ENCODE measurements around the gene TMEM115. TPM values are rescaled to one million over a fixed set of nuclear protein-coding genes. Genes with fewer than 3 reads are reported as not detected.

TMEM115 gene
- total and polyA plus RNA-seq, 2 experiments from 2014 or later, result 17.8 to 49.2 TPM

DNA sequence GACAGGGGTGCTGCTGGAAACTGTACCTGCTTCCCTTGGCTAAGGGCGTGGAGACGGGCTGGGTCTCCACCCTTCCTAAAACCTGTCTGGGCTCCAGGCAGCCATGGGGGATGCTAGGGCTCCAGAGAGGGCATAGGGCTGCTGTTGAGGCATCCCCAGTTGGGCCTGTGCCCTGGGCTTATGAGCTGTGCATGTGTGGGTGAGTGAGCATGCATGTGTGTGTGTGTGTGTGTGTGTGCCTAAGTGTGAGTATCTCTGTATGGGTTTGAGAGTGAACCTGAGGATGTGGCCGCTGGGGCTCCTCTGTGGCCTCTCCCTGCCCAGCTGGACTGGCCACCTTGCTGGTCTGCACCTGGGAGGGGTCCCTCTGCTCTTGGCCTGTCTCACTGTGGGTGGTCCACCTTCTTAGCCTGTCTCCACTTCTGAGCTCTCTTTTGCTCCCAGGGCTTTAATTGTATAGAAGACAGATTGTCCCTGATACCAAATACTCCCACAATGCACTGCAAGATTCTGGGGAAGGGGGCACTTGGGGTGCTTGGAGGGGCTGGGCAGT, 11.9 kb upstream of the TMEM115 start:
- no peak for TF ChIP-seq EZH2phosphoT487 (IDR thresholded peaks at IDR 0.05; ENCODE audit: unreplicated experiment)
- Mint-ChIP-seq H3K36me3 (ENCODE audit: low read depth) (no peaks in the 10 kb centered on the region; the same call in 2 of the 3 replicates), H3K27me3 (ENCODE audit: insufficient read depth, low read depth, poor library complexity) (peaks cover 22% of the 10 kb centered on the region), H3K9me3 (no peaks in the 10 kb centered on the region; the same call in 2 of the 3 replicates), H3K4me1 (peaks cover 29% of the 10 kb centered on the region), H3K4me3 (no peak overlapping the region; the same call in 2 of the 3 replicates), H3K27ac (no peak overlapping the region)
- H3K36me3 ChIP-seq (ENCODE audit: insufficient read depth), result no peaks in the 10 kb centered on the region
- peaks cover 11% of the 10 kb centered on the region for H3K4me1 ChIP-seq (ENCODE audit: insufficient read depth)
- H3K27ac ChIP-seq (ENCODE audit: low read depth), result no peak overlapping the region
- no peaks in the 10 kb centered on the region for H3K27me3 ChIP-seq (ENCODE audit: insufficient read depth)
- ATAC-seq (no peak), DNase-seq (ENCODE audit: low spot score) (no peak)
- H3K79me2 ChIP-seq (replicated peaks; ENCODE audit: insufficient read depth), result no peaks in the 10 kb centered on the region
- H2AFZ ChIP-seq, result no peak overlapping the region
- no peak overlapping the region for H3K4me3 ChIP-seq
- no peaks in the 10 kb centered on the region for H3F3A ChIP-seq (replicated peaks; ENCODE audit: low read depth)
- H3K9me2 ChIP-seq (ENCODE audit: insufficient read depth), result no peaks in the 10 kb centered on the region
- H4K20me1 ChIP-seq (replicated peaks; ENCODE audit: insufficient read depth), result no peaks in the 10 kb centered on the region
- H3K4me2 ChIP-seq, result no peak overlapping the region

- no peak overlapping the region for H3K4me3 ChIP-seq
- Mint-ChIP-seq H3K9me3 (no peaks in the 10 kb centered on the region; the same call in 2 of the 3 replicates), H3K4me3 (no peak overlapping the region; the same call in 2 of the 3 replicates), H3K27me3 (ENCODE audit: insufficient read depth, low read depth, poor library complexity) (peaks cover 18% of the 10 kb centered on the region), H3K27ac (0 out of 2 replicates have a peak overlapping the region, but pooled peaks have one; percentile 33), H3K36me3 (ENCODE audit: low read depth) (no peaks in the 10 kb centered on the region; the same call in 2 of the 3 replicates), H3K4me1 (peaks cover 29% of the 10 kb centered on the region)
- H3K36me3 ChIP-seq (ENCODE audit: insufficient read depth), result no peaks in the 10 kb centered on the region
- DNase-seq (ENCODE audit: low spot score) (peak; percentile 56), ATAC-seq (no peak; the same call in 2 of the 3 replicates)
- H3K9me2 ChIP-seq (ENCODE audit: insufficient read depth), result no peaks in the 10 kb centered on the region
- H4K20me1 ChIP-seq (replicated peaks; ENCODE audit: insufficient read depth), result no peaks in the 10 kb centered on the region
- no peak overlapping the region for H2AFZ ChIP-seq
- H3K4me2 ChIP-seq, result no peak overlapping the region
- H3K27ac ChIP-seq (ENCODE audit: low read depth), result 0 out of 2 replicates have a peak overlapping the region, but pooled peaks have one; percentile 63
- TF ChIP-seq CTCF (conservative IDR thresholded peaks at IDR 0.05; ENCODE audit: low read depth in 2 of 2) (peak; percentile 44 to 53), STAT1 (IDR thresholded peaks at IDR 0.05; ENCODE audit: unreplicated experiment) (no peak)
- 0 out of 2 replicates have a peak, but pooled peaks cover 1% of the 10 kb centered on the region for H3F3A ChIP-seq (replicated peaks; ENCODE audit: low read depth)
- H3K79me2 ChIP-seq (replicated peaks; ENCODE audit: insufficient read depth), result no peaks in the 10 kb centered on the region
- no peaks in the 10 kb centered on the region for H3K27me3 ChIP-seq (ENCODE audit: insufficient read depth)
- H3K4me1 ChIP-seq (ENCODE audit: insufficient read depth), result peaks cover 11% of the 10 kb centered on the region
Measured at GRCh38 chr3:50370594-50370993, 11.3 kb upstream of the TMEM115 start.

GRCh38 chr3:50369012-50369670, 9.8 kb upstream of the TMEM115 start:
- Histone ChIP-seq H3K9me2 (ENCODE audit: insufficient read depth) (no peaks in the 10 kb centered on the region), H3K4me1 (ENCODE audit: insufficient read depth) (peaks cover 8% of the 10 kb centered on the region), H3F3A (replicated peaks; ENCODE audit: low read depth) (0 out of 2 replicates have a peak, but pooled peaks cover 5% of the 10 kb centered on the region), H3K4me2 (no peak overlapping the region), H2AFZ (no peak overlapping the region), H3K36me3 (ENCODE audit: insufficient read depth) (no peaks in the 10 kb centered on the region), H3K27ac (ENCODE audit: low read depth) (no peak overlapping the region), H4K20me1 (replicated peaks; ENCODE audit: insufficient read depth) (no peaks in the 10 kb centered on the region), H3K79me2 (replicated peaks; ENCODE audit: insufficient read depth) (no peaks in the 10 kb centered on the region), H3K27me3 (ENCODE audit: insufficient read depth) (0 out of 2 replicates have a peak, but pooled peaks cover 3% of the 10 kb centered on the region), H3K4me3 (no peak overlapping the region)
- Mint-ChIP-seq H3K4me3 (no peak overlapping the region; the same call in 2 of the 3 replicates), H3K36me3 (ENCODE audit: low read depth) (no peaks in the 10 kb centered on the region; the same call in 2 of the 3 replicates), H3K27ac (no peak overlapping the region), H3K27me3 (ENCODE audit: insufficient read depth, low read depth, poor library complexity) (peaks cover 23% of the 10 kb centered on the region), H3K9me3 (no peaks in the 10 kb centered on the region; the same call in 2 of the 3 replicates), H3K4me1 (peaks cover 29% of the 10 kb centered on the region)
- ATAC-seq, result no peak
- DNase-seq (ENCODE audit: low spot score), result no peak
- TF ChIP-seq STAT1 (IDR thresholded peaks at IDR 0.05; ENCODE audit: unreplicated experiment) (no peak), NANOG (IDR thresholded peaks at IDR 0.05; ENCODE audit: borderline replicate concordance) (no peak), POLR2AphosphoS5 (IDR thresholded peaks at IDR 0.05; ENCODE audit: low read depth) (no peak), ZNF331 (CRISPR knock-in tag; IDR thresholded peaks at IDR 0.05; ENCODE audit: low read depth) (no peak), CTCF (conservative IDR thresholded peaks at IDR 0.05; ENCODE audit: low read depth in 2 of 2) (no peak), CREB1 (CRISPR knock-in tag; IDR thresholded peaks at IDR 0.05; ENCODE audit: low read depth) (no peak), EZH2phosphoT487 (IDR thresholded peaks at IDR 0.05; ENCODE audit: unreplicated experiment) (no peak)
- TF ChIP-seq, protein P1, sequence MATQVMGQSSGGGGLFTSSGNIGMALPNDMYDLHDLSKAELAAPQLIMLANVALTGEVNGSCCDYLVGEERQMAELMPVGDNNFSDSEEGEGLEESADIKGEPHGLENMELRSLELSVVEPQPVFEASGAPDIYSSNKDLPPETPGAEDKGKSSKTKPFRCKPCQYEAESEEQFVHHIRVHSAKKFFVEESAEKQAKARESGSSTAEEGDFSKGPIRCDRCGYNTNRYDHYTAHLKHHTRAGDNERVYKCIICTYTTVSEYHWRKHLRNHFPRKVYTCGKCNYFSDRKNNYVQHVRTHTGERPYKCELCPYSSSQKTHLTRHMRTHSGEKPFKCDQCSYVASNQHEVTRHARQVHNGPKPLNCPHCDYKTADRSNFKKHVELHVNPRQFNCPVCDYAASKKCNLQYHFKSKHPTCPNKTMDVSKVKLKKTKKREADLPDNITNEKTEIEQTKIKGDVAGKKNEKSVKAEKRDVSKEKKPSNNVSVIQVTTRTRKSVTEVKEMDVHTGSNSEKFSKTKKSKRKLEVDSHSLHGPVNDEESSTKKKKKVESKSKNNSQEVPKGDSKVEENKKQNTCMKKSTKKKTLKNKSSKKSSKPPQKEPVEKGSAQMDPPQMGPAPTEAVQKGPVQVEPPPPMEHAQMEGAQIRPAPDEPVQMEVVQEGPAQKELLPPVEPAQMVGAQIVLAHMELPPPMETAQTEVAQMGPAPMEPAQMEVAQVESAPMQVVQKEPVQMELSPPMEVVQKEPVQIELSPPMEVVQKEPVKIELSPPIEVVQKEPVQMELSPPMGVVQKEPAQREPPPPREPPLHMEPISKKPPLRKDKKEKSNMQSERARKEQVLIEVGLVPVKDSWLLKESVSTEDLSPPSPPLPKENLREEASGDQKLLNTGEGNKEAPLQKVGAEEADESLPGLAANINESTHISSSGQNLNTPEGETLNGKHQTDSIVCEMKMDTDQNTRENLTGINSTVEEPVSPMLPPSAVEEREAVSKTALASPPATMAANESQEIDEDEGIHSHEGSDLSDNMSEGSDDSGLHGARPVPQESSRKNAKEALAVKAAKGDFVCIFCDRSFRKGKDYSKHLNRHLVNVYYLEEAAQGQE (IDR thresholded peaks at IDR 0.05; ENCODE audit: unreplicated experiment), result no peak

Measured in GM23338 (cell line).